Ovary (tissue), 3 donors: ENCODE data around the gene ABCA9.

Source experiments
- CTCF ChIP-seq, 3 donors: fragments of 450-650 bp in 2 of 3; fragments of 200-600 bp in 1 of 3; IDR thresholded peaks; one replicate each; pipeline versions ENCODE4 v1.5.1 to v1.8.0; 2016 to 2022; ENCODE audit warnings: antibody characterized with exemption in 3 of 3, mild to moderate bottlenecking in 1 of 3
- POLR2A ChIP-seq: fragments of 450-650 bp; IDR thresholded peaks from one replicate; pipeline ENCODE4 v1.6.1; 2017; ENCODE audit warnings: antibody characterized with exemption, mild to moderate bottlenecking, moderate library complexity
- donor health status: DM: no; HTN: no; CAD: no.

- no peak for TF ChIP-seq CTCF (IDR thresholded peaks at IDR 0.05)
- TF ChIP-seq POLR2A: no peak
These were observed 107.3 kb downstream of the ABCA9 start for GRCh38 chr17:68953340-68953997.
